HepG2 (cell line): ENCODE measurements around the gene DPY30.
"Not testable (repeated sequence)": the region's sequence is repeated elsewhere in the genome, so short reads cannot be mapped to it uniquely, and the experiment has no call there.

Source experiments
- CTCF ChIP-seq: sonication (generic); formaldehyde crosslinking; IDR thresholded peaks from 2 replicates; pipeline ENCODE4 v1.5.0; 2020; ENCODE audit warnings: mild to moderate bottlenecking, missing genetic modification reagents, moderate library complexity
- FOXA3 ChIP-seq: IDR thresholded peaks from 2 replicates; pipeline ENCODE4 v1.6.1; 2016; ENCODE audit warnings: missing genetic modification reagents, missing compliant biosample characterization
- HIC2 ChIP-seq: sonication (generic); formaldehyde crosslinking; IDR thresholded peaks from 2 replicates; pipeline ENCODE4 v1.9.0; 2022; ENCODE audit warnings: low read depth, missing genetic modification reagents
- HNRNPLL ChIP-seq: fragments of 200-400 bp; formaldehyde crosslinking; IDR thresholded peaks from 2 replicates; pipeline ENCODE4 v1.6.1; 2017; ENCODE audit warnings: mild to moderate bottlenecking, low read depth, low read length; ENCODE audit not compliant: poor library complexity, severe bottlenecking
- PRDM15 ChIP-seq: sonication (generic); formaldehyde crosslinking; IDR thresholded peaks from 2 replicates; pipeline ENCODE4 v1.4.0; 2020; ENCODE audit warnings: missing genetic modification reagents
- PRMT3 ChIP-seq: sonication (generic); formaldehyde crosslinking; IDR thresholded peaks from 2 replicates; pipeline ENCODE4 v1.8.1; 2022; ENCODE audit warnings: low read depth, mild to moderate bottlenecking, moderate library complexity, missing genetic modification reagents, borderline replicate concordance
- RAD21 ChIP-seq: fragments of 450-650 bp; formaldehyde crosslinking; IDR thresholded peaks from 2 replicates; pipeline ENCODE4 v1.5.0; 2020; ENCODE audit warnings: mild to moderate bottlenecking
- ZBTB3 ChIP-seq: sonication (generic); formaldehyde crosslinking; IDR thresholded peaks from 2 replicates; pipeline ENCODE4 v1.4.0; 2020; ENCODE audit warnings: low read depth, mild to moderate bottlenecking, moderate library complexity, missing genetic modification reagents, borderline replicate concordance
- ZNF34 ChIP-seq: sonication (generic); formaldehyde crosslinking; IDR thresholded peaks from 2 replicates; pipeline ENCODE4 v1.4.0; 2020; ENCODE audit warnings: mild to moderate bottlenecking, missing genetic modification reagents, borderline replicate concordance
- ZNF709 ChIP-seq: sonication (generic); formaldehyde crosslinking; IDR thresholded peaks from 2 replicates; pipeline ENCODE4 v1.5.0; 2020; ENCODE audit warnings: mild to moderate bottlenecking, missing genetic modification reagents
- ZNF768 ChIP-seq: sonication (generic); formaldehyde crosslinking; IDR thresholded peaks from 2 replicates; pipeline ENCODE4 v1.4.0; 2020; ENCODE audit warnings: missing genetic modification reagents

GRCh38 chr2:32010280-32010669 is 29.3 kb downstream of the DPY30 start:
- TF ChIP-seq ZNF34 (CRISPR knock-in tag); HIC2 (CRISPR knock-in tag); ZNF709 (CRISPR knock-in tag); CTCF; PRDM15 (CRISPR knock-in tag); ZNF768 (CRISPR knock-in tag); RAD21 (CRISPR knock-in tag); ZBTB3 (CRISPR knock-in tag); PRMT3 (CRISPR knock-in tag); FOXA3 (CRISPR knock-in tag); HNRNPLL: not testable (repeated sequence)
